HEK293 (cell line): ENCODE measurements around the gene SLC16A7.

Experiments used
- CTCF ChIA-PET: fragments of 350-600 bp; formaldehyde crosslinking; extraction: SDS; loops from one replicate; lab custom pipeline; 2021; ENCODE audit warnings: antibody characterized with exemption; lab: Yijun Ruan, JAX
- POLR2A ChIA-PET: fragments of 300-600 bp; formaldehyde crosslinking; extraction: SDS; loops from one replicate; lab custom pipeline; 2020; ENCODE audit warnings: antibody characterized with exemption, inconsistent platforms; lab: Yijun Ruan, JAX
- H3K27ac ChIP-seq: fragments of 200-500 bp; sonication (Bioruptor generic); 2 replicates; pipeline ENCODE4 v1.5.1; 2014; ENCODE audit warnings: low read depth, low read length, control low read depth, inconsistent platforms; ENCODE audit errors: extremely low read depth
- H3K36me3 ChIP-seq, 2 experiments: fragments of 200-500 bp in 1 of 2; sonication (Bioruptor generic) in 1 of 2; 1 replicate in 1 of 2; 2 replicates in 1 of 2; pipeline ENCODE4 v1.5.1; 2014 to 2017; ENCODE audit warnings: inconsistent platforms in 2 of 2, low read length in 2 of 2; ENCODE audit not compliant: control insufficient read depth in 2 of 2, insufficient read depth in 1 of 2
- H3K4me1 ChIP-seq: fragments of 200-500 bp; sonication (Bioruptor generic); 2 replicates; pipeline ENCODE4 v1.5.1; 2014; ENCODE audit warnings: mild to moderate bottlenecking, low read length, inconsistent platforms; ENCODE audit not compliant: control insufficient read depth, insufficient read depth
- H3K4me3 ChIP-seq: 2 replicates; pipeline ENCODE4 v1.5.1; 2011; ENCODE audit warnings: low read depth, mild to moderate bottlenecking, control low read depth, low read length, moderate library complexity
- H3K9me3 ChIP-seq: fragments of 200-500 bp; sonication (Bioruptor generic); 2 replicates; pipeline ENCODE4 v1.5.1; 2014; ENCODE audit warnings: low read depth, low read length, inconsistent platforms; ENCODE audit not compliant: control insufficient read depth, insufficient read depth
- EGR2 ChIP-seq: fragments of 450-650 bp; formaldehyde crosslinking; IDR thresholded peaks from 2 replicates; pipeline ENCODE4 v1.5.1; 2016; ENCODE audit warnings: low read depth, missing biosample characterization, missing genetic modification characterization
- KLF9 ChIP-seq: fragments of 450-650 bp; formaldehyde crosslinking; IDR thresholded peaks from 2 replicates; pipeline ENCODE4 v1.5.1; 2016; ENCODE audit warnings: missing biosample characterization, missing genetic modification characterization, low read depth
- MEIS1 ChIP-seq: sonication (generic); formaldehyde crosslinking; IDR thresholded peaks from 2 replicates; pipeline ENCODE4 v1.8.1; 2022; ENCODE audit warnings: missing genetic modification reagents, mild to moderate bottlenecking, borderline replicate concordance
- YY1 ChIP-seq: fragments of 450-650 bp; formaldehyde crosslinking; IDR thresholded peaks from 2 replicates; pipeline ENCODE4 v1.5.1; 2018; ENCODE audit warnings: missing biosample characterization, missing genetic modification characterization
- ZFP37 ChIP-seq: fragments of 450-650 bp; formaldehyde crosslinking; IDR thresholded peaks from 2 replicates; pipeline ENCODE4 v1.5.1; 2016; ENCODE audit warnings: missing biosample characterization, missing genetic modification characterization
- ZNF140 ChIP-seq: fragments of 450-650 bp; formaldehyde crosslinking; IDR thresholded peaks from 2 replicates; pipeline ENCODE4 v1.5.1; 2016; ENCODE audit warnings: missing biosample characterization, missing genetic modification characterization
- ZNF175 ChIP-seq: fragments of 450-650 bp; formaldehyde crosslinking; IDR thresholded peaks from 2 replicates; pipeline ENCODE4 v1.5.1; 2016; ENCODE audit warnings: missing biosample characterization, missing genetic modification characterization
- ZNF24 ChIP-seq: fragments of 450-650 bp; formaldehyde crosslinking; IDR thresholded peaks from 2 replicates; pipeline ENCODE4 v1.5.1; 2016; ENCODE audit warnings: missing biosample characterization, missing genetic modification characterization
- ZNF747 ChIP-seq: fragments of 450-650 bp; formaldehyde crosslinking; IDR thresholded peaks from 2 replicates; pipeline ENCODE4 v1.5.1; 2016; ENCODE audit warnings: missing biosample characterization, missing genetic modification characterization
- TF ChIP-seq, protein P1 (sequence below): sonication (generic); formaldehyde crosslinking; IDR thresholded peaks from 2 replicates; pipeline ENCODE4 v1.8.1; 2022; ENCODE audit warnings: mild to moderate bottlenecking, moderate library complexity, missing genetic modification reagents
- TF ChIP-seq, protein P2 (sequence below): fragments of 450-650 bp; formaldehyde crosslinking; IDR thresholded peaks from 2 replicates; pipeline ENCODE4 v1.5.1; 2016; ENCODE audit warnings: missing biosample characterization, missing genetic modification characterization
- TF ChIP-seq, protein P3 (sequence below): fragments of 450-650 bp; IDR thresholded peaks from 2 replicates; pipeline ENCODE4 v1.5.1; 2018; ENCODE audit warnings: missing biosample characterization, mild to moderate bottlenecking, missing genetic modification characterization
- TF ChIP-seq, protein P4 (sequence below): fragments of 450-650 bp; formaldehyde crosslinking; IDR thresholded peaks from 2 replicates; pipeline ENCODE4 v1.5.1; 2017; ENCODE audit warnings: missing biosample characterization, missing genetic modification characterization
- TF ChIP-seq, protein P5 (sequence below): IDR thresholded peaks from 2 replicates; pipeline ENCODE4 v1.6.1; 2011; ENCODE audit warnings: mild to moderate bottlenecking, low read depth, low read length, borderline replicate concordance
- TF ChIP-seq, protein P6 (sequence below): fragments of 450-650 bp; formaldehyde crosslinking; IDR thresholded peaks from 2 replicates; pipeline ENCODE4 v1.5.1; 2016; ENCODE audit warnings: missing biosample characterization, missing genetic modification characterization

Gene SLC16A7

DNA sequence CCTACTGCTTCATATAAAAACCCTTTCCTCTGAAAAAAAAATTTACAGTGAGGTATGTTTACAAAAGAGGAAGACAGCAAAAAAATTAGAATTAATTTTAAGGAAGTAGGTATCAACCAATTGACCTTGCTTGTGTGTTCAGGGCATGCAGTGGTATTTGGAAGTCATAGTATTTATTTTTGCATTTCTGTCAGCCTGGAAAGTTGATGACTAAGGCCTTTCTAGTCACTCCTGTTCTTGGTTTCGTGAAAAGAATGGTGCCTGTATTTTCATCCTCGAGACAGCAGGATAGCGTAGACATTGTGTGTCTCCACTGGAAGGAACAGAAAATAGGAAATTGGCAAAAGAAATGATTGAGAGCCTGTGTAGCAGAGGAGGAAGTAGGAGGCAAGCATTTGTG, 24.5 kb downstream of the SLC16A7 start (continued):
- no peak for TF ChIP-seq ZNF24 (tag by site-specific recombination)
- no peak for TF ChIP-seq KLF9
- TF ChIP-seq, all 188 proteins: peak for 0

DNA sequence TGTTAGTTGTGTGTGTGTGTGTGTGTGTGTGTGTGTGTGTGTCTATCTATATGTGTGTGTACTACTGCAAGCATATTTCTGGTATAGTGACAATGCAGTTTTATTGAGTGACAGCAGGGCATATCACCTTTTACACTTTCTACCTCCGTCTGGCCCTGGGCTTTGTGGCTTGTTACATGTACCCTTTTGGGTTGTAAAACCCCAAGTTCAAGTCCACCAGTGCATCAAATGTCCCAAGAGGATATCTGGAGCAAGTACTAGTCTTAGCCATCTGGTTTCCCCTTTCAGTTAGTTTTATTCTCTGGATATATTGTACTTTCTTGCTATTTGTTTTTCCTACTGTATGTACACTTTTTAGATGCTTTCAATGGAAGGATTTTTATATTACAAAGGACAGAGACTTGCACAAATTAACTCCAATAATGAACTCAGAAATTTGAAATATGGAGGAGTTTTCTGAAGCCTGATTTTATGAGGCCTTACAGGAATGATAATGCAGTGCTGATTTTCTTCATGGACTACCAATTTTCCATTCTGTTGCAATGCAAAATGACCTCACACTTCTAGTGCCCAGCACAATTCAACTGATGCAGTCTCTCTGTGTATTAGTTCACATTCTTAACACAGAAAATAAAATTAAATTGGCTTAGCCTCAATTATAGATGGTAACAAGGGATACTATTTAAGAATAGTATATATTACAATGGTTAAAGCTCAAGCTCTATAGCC, 29.1 kb downstream of the SLC16A7 start:
- Histone ChIP-seq H3K9me3 (no peaks in the 10 kb centered on the region), H3K4me1 (no peaks in the 10 kb centered on the region), H3K27ac (no peak overlapping the region), H3K4me3 (no peak overlapping the region), H3K36me3 (no peaks in the 10 kb centered on the region)
- CTCF ChIA-PET: no interaction called here
- POLR2A ChIA-PET: no interaction called here
- TF ChIP-seq ZNF140 (tag by site-specific recombination) (no peak), MEIS1 (CRISPR knock-in tag) (no peak), ZNF747 (no peak), YY1 (no peak), ZNF175 (no peak), ZFP37 (no peak), EGR2 (no peak)
- TF ChIP-seq, protein P1, sequence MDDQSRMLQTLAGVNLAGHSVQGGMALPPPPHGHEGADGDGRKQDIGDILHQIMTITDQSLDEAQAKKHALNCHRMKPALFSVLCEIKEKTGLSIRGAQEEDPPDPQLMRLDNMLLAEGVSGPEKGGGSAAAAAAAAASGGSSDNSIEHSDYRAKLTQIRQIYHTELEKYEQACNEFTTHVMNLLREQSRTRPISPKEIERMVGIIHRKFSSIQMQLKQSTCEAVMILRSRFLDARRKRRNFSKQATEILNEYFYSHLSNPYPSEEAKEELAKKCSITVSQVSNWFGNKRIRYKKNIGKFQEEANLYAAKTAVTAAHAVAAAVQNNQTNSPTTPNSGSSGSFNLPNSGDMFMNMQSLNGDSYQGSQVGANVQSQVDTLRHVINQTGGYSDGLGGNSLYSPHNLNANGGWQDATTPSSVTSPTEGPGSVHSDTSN (CRISPR knock-in tag): no peak
- TF ChIP-seq, protein P2, sequence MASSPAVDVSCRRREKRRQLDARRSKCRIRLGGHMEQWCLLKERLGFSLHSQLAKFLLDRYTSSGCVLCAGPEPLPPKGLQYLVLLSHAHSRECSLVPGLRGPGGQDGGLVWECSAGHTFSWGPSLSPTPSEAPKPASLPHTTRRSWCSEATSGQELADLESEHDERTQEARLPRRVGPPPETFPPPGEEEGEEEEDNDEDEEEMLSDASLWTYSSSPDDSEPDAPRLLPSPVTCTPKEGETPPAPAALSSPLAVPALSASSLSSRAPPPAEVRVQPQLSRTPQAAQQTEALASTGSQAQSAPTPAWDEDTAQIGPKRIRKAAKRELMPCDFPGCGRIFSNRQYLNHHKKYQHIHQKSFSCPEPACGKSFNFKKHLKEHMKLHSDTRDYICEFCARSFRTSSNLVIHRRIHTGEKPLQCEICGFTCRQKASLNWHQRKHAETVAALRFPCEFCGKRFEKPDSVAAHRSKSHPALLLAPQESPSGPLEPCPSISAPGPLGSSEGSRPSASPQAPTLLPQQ: no peak
- TF ChIP-seq, protein P3, sequence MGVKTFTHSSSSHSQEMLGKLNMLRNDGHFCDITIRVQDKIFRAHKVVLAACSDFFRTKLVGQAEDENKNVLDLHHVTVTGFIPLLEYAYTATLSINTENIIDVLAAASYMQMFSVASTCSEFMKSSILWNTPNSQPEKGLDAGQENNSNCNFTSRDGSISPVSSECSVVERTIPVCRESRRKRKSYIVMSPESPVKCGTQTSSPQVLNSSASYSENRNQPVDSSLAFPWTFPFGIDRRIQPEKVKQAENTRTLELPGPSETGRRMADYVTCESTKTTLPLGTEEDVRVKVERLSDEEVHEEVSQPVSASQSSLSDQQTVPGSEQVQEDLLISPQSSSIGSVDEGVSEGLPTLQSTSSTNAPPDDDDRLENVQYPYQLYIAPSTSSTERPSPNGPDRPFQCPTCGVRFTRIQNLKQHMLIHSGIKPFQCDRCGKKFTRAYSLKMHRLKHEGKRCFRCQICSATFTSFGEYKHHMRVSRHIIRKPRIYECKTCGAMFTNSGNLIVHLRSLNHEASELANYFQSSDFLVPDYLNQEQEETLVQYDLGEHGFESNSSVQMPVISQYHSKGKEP (tag by site-specific recombination): no peak
- TF ChIP-seq, protein P4, sequence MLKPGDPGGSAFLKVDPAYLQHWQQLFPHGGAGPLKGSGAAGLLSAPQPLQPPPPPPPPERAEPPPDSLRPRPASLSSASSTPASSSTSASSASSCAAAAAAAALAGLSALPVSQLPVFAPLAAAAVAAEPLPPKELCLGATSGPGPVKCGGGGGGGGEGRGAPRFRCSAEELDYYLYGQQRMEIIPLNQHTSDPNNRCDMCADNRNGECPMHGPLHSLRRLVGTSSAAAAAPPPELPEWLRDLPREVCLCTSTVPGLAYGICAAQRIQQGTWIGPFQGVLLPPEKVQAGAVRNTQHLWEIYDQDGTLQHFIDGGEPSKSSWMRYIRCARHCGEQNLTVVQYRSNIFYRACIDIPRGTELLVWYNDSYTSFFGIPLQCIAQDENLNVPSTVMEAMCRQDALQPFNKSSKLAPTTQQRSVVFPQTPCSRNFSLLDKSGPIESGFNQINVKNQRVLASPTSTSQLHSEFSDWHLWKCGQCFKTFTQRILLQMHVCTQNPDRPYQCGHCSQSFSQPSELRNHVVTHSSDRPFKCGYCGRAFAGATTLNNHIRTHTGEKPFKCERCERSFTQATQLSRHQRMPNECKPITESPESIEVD (tag by site-specific recombination): no peak
- TF ChIP-seq, protein P5, sequence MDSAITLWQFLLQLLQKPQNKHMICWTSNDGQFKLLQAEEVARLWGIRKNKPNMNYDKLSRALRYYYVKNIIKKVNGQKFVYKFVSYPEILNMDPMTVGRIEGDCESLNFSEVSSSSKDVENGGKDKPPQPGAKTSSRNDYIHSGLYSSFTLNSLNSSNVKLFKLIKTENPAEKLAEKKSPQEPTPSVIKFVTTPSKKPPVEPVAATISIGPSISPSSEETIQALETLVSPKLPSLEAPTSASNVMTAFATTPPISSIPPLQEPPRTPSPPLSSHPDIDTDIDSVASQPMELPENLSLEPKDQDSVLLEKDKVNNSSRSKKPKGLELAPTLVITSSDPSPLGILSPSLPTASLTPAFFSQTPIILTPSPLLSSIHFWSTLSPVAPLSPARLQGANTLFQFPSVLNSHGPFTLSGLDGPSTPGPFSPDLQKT: no peak
- TF ChIP-seq, protein P6, sequence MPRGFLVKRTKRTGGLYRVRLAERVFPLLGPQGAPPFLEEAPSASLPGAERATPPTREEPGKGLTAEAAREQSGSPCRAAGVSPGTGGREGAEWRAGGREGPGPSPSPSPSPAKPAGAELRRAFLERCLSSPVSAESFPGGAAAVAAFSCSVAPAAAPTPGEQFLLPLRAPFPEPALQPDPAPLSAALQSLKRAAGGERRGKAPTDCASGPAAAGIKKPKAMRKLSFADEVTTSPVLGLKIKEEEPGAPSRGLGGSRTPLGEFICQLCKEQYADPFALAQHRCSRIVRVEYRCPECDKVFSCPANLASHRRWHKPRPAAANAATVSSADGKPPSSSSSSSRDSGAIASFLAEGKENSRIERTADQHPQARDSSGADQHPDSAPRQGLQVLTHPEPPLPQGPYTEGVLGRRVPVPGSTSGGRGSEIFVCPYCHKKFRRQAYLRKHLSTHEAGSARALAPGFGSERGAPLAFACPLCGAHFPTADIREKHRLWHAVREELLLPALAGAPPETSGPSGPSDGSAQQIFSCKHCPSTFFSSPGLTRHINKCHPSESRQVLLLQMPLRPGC (tag by site-specific recombination): no peak
